Stimulated activated effector memory CD8-positive, alpha-beta T cell treated with anti-CD3 and anti-CD28 coated beads, Interleukin-12 subunit alpha, Interleukin-12 subunit beta, amount 100 ng/mL, for 72 hours (primary cell): ENCODE results near the gene TRPM2.
"Not testable (repeated sequence)": the region's sequence is repeated elsewhere in the genome, so short reads cannot be mapped to it uniquely, and the experiment has no call there.

Source experiments
- ATAC-seq: fragments of 150-1000 bp; cut with Tn5 transposase; 2 replicates; pipeline ENCODE4 v1.10.0; 2021
- DNase-seq, 2 donors: peaks; one replicate each; pipeline ENCODE4 v3.0.0; 2021 to 2022; ENCODE audit warnings: low spot score in 2 of 2
- H3K27ac Mint-ChIP-seq: one replicate; pipeline ENCODE4 v1.8.0; 2022; ENCODE audit warnings: mild to moderate bottlenecking, mixed read lengths
- H3K36me3 Mint-ChIP-seq: one replicate; pipeline ENCODE4 v1.8.0; 2022; ENCODE audit warnings: mild to moderate bottlenecking, mixed read lengths
- H3K4me1 Mint-ChIP-seq: one replicate; pipeline ENCODE4 v1.8.0; 2022; ENCODE audit warnings: mixed read lengths
- H3K4me3 Mint-ChIP-seq: one replicate; pipeline ENCODE4 v1.8.0; 2022; ENCODE audit warnings: mild to moderate bottlenecking, mixed read lengths
- H3K9me3 Mint-ChIP-seq: one replicate; pipeline ENCODE4 v1.8.0; 2022; ENCODE audit warnings: mixed read lengths

TRPM2 gene

DNA sequence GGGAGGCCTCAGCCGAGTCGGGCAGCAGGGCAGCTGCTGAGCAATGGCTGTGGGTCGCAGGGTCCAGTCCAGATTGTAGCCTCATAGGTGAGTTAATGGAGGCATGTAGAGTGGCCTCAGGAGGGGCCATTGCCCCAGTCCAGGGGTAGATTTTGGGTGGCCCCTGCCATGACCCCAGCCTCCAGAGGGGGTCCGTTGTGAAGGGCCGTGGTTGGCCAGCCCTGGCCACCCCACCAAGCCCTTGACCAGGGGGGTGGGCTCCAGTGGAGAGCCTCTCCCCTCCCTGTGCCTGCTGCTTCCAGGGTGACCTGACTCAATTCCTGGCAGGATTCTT lies 26.1 kb downstream of the TRPM2 start:
- Mint-ChIP-seq H3K27ac (no peak overlapping the region), H3K4me1 (peaks cover 25% of the 10 kb centered on the region), H3K4me3 (no peak overlapping the region), H3K36me3 (peaks cover 13% of the 10 kb centered on the region), H3K9me3 (peaks cover 9% of the 10 kb centered on the region)
- ATAC-seq: no peak
- no peak for DNase-seq

DNA sequence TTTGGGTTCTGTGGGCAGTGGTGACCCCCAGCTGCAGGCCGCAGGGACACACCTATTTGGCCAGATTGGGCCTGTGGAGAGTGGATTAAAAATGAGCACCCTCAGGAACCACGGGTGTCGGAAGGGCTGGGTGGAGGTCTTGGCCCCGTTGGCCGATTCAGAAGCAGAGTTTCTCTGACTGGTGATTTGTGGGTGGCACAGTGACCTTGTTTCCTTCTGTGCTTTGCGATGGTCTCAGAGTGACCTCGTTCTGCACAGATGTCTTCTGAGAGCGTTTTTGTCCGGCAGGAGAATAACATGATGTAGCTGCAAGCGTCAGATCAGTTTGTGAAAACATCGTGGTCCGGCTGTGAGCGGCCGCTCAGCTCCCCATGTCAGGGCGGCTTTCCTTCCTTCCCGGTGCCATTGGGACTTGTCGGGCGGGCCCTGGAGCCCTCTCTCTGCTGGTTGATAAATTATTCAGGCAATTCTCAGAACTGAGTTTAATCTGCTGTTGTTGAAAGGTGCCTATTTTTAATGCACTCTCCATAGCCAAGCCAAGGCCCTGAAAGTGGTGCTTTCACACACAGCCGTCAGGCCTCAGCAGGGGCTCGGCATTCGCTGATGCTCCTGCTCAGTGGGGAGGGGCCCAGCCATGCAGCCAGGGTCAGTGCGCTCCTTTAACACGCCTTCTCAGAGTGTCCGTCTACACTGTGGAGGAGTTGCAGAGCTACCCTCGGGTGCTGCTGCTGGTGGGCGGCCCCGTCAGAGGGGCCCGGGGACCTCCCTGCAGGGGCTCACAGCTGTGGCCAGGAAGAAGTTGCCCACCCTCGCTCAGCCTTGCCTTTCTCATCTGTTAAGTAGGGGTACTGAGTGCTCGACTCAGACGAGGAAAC lies 26.8 kb downstream of the TRPM2 start:
- H3K4me1 Mint-ChIP-seq: peaks cover 19% of the 10 kb centered on the region
- no peak for DNase-seq
- peaks cover 10% of the 10 kb centered on the region for H3K36me3 Mint-ChIP-seq
- H3K9me3 Mint-ChIP-seq: peaks cover 13% of the 10 kb centered on the region
- H3K27ac Mint-ChIP-seq: no peak overlapping the region
- H3K4me3 Mint-ChIP-seq: no peak overlapping the region
- no peak for ATAC-seq

DNA sequence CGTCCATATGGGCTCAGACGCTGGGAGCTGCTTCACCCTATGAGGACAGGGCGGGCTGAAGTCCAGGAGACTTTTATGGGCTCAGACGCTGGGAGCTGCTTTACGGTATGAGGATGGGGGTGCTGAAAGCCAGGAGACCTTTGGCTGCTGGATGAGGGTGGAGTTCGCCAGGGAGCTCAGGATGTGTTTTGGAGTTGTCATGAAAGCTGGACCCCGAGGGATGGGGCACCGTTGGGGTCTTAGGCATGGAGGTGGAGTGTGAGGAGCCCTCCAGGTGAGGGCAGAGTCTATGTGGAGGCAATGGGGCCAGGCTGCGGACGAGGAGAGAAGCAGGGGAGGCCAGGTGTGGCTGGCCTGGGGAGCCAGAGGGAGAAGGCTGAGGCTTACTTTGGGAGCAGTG lies 27.5 kb downstream of the TRPM2 start:
- ATAC-seq: no peak
- H3K9me3 Mint-ChIP-seq: peaks cover 18% of the 10 kb centered on the region
- peaks cover 12% of the 10 kb centered on the region for H3K4me1 Mint-ChIP-seq
- no peak overlapping the region for H3K27ac Mint-ChIP-seq
- H3K36me3 Mint-ChIP-seq: peaks cover 4% of the 10 kb centered on the region
- no peak for DNase-seq
- H3K4me3 Mint-ChIP-seq: no peak overlapping the region

DNA sequence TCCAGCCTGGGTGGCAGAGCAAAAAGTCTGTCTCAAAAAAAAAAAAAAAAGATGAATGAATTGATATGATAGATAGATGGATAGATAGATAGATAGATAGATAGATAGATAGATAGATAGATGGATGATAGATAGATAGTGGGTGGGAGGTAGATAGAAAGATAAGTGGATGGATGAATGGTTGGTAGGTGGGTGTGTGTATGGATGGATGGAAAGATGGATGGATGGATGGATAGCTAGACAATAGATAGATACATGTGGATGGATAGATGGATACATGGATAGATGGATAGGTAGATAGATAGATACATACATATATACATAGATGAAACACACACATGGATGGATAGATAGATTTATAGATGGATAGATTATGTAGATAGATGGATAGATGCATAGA lies 28.5 kb downstream of the TRPM2 start:
- Mint-ChIP-seq H3K9me3 (peaks cover 18% of the 10 kb centered on the region), H3K27ac (no peak overlapping the region), H3K36me3 (no peaks in the 10 kb centered on the region), H3K4me1 (peaks cover 3% of the 10 kb centered on the region), H3K4me3 (no peak overlapping the region)
- no peak for DNase-seq
- no peak for ATAC-seq

DNA sequence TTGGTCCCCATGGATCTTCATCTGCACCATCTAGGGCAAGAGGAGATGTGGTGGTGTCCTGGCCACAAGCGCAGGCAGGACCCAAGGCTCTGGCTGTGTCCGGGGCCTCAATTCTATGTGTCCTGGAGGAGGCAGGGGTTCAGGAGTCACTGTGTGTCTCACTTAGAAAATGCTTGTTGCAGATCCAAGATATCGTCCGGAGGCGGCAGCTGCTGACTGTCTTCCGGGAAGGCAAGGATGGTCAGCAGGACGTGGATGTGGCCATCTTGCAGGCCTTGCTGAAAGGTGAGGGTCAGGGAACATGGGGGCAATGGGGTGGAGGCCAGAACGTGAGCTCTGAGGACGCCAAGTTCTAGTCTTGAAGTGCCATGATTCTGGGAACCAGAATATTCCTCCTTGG lies 29.1 kb downstream of the TRPM2 start:
- H3K4me1 Mint-ChIP-seq: no peaks in the 10 kb centered on the region
- no peak overlapping the region for H3K27ac Mint-ChIP-seq
- ATAC-seq: no peak
- DNase-seq: no peak
- H3K4me3 Mint-ChIP-seq: no peak overlapping the region
- no peaks in the 10 kb centered on the region for H3K36me3 Mint-ChIP-seq
- H3K9me3 Mint-ChIP-seq: peaks cover 18% of the 10 kb centered on the region

DNA sequence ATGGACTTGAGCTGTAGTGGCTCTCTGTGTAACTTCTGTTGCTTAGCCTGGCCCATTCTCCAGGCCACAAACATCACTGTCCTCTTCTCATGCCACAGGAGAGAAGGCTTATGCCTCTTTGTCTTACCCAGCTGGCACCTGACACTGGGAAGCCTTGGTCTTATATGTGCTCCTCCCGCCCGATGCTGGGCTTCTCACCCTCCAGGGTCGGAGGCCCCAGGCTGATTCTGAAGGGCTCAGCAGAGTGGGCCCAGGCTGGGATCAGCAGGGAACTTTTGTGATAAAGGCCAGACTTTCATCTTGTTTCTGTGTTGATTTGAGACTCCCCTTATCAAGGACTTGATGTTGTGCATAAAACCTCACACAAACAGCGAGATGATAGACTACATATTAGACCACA lies 29.8 kb downstream of the TRPM2 start:
- no peak for DNase-seq
- H3K36me3 Mint-ChIP-seq: no peaks in the 10 kb centered on the region
- H3K4me3 Mint-ChIP-seq: no peak overlapping the region
- H3K4me1 Mint-ChIP-seq: no peaks in the 10 kb centered on the region
- ATAC-seq: no peak
- no peak overlapping the region for H3K27ac Mint-ChIP-seq
- H3K9me3 Mint-ChIP-seq: peaks cover 18% of the 10 kb centered on the region

DNA sequence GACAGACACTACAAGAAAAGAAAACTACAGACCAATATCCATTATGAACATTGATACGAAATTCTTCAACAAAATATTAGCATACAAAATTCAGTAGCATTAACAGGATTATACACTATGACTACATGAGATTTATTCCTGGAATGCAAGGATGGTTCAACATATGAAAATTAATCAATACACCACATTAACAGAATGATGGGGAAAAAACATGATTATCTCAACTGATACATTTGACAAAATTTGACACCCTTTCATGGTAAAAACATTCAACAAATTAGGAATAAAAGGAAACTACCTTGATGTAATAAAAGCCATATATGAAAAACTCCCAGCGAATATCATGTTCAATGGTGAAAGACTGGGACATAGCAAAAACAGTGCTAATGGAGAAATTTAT lies 31.5 kb downstream of the TRPM2 start:
- Mint-ChIP-seq H3K4me3 (no peak overlapping the region), H3K4me1 (no peaks in the 10 kb centered on the region), H3K36me3 (no peaks in the 10 kb centered on the region), H3K9me3 (peaks cover 18% of the 10 kb centered on the region), H3K27ac (no peak overlapping the region)
- DNase-seq (no peak), ATAC-seq (no peak)

DNA sequence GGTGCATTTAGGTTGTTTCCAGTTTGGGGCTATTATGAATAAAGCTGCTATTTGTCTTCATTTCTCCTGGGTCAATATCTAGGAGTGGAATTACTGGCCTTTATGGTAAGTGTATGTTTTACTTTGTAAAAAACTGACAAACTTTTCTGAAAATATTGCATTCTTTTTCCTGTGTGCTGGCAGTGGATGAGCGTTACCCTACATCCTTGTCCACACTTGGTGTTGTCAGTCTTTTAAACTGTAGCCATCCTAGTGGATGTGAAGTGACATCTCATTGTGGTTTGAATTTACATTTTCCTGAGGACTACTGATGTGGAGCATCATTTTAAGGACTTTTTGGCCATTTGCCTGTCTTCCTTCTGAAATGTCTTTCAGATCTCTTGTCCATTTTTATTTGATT lies 35.9 kb downstream of the TRPM2 start:
- H3K4me3 Mint-ChIP-seq: no peak overlapping the region
- H3K4me1 Mint-ChIP-seq: no peaks in the 10 kb centered on the region
- H3K9me3 Mint-ChIP-seq: peaks cover 10% of the 10 kb centered on the region
- no peak for DNase-seq
- H3K36me3 Mint-ChIP-seq: no peaks in the 10 kb centered on the region
- no peak for ATAC-seq
- no peak overlapping the region for H3K27ac Mint-ChIP-seq

DNA sequence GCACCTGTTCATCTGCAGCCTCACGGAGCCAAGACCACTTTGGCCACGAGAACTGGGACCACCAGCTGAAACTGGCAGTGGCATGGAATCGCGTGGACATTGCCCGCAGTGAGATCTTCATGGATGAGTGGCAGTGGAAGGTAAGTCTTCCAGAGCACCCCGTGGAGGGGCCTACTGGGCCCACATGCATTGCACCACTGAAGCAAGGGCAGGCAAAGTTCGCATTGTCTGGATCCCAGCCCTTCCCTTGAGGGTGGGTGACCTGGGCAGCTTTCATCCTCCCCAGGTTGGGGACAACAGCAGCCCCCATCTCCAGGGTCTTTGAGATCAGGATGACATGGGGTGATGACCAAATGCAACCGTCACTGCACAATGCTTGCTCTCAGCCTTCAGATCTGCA lies 37.5 kb downstream of the TRPM2 start:
- ATAC-seq (no peak), DNase-seq (no peak)
- no peaks in the 10 kb centered on the region for H3K36me3 Mint-ChIP-seq
- no peak overlapping the region for H3K4me3 Mint-ChIP-seq
- H3K4me1 Mint-ChIP-seq: no peaks in the 10 kb centered on the region
- no peak overlapping the region for H3K27ac Mint-ChIP-seq
- no peaks in the 10 kb centered on the region for H3K9me3 Mint-ChIP-seq

DNA sequence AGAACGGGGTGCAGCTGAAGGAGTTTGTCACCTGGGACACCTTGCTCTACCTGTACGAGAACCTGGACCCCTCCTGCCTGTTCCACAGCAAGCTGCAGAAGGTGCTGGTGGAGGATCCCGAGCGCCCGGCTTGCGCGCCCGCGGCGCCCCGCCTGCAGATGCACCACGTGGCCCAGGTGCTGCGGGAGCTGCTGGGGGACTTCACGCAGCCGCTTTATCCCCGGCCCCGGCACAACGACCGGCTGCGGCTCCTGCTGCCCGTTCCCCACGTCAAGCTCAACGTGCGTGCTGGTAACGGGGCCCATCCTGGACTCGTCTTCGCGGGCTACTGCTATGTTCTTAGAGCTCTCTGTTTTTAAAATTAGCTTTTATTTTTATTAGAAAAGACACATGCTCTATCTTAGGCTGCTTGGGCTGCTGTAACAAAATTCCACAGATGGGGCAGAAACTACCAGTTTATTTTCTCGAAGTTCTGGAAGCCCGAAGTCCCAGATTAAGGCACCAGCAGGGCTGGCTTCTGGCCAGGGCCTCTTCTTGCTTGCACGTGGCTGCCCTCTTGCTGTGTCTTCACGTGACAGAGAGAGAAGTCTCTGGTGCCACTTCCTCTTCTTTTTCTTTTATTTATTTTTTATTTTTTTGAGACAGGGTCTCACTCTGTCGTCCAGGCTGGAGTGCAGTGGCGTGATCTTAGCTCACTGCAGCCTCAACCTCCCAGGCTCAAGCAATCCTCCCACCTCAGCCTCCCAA lies 38.1 kb downstream of the TRPM2 start:
- ATAC-seq: no peak

DNA sequence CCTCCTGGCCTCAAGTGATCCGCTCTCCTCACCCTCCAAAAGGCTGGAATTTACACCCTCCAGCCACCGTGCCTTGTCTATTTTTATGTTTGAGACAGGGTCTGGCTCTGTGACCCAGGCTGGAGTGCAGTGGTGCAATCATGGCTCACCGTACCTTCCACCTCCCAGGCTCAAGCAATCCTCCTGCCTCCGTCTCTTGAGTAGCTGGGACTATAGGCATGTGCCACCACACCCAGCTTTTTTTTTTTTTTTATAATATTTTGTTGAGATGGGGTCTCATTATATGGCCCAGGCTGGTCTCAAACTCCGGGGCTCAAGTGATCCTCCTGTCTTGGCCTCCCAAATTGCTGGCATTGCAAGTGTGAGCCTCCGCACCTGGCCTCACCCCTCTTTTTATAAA lies 38.8 kb downstream of the TRPM2 start:
- no peak for ATAC-seq
- no peak overlapping the region for H3K4me3 Mint-ChIP-seq

More for the DNA sequence above, 38.1 kb downstream of the TRPM2 start:
- Mint-ChIP-seq H3K4me1 (no peaks in the 10 kb centered on the region), H3K9me3 (no peaks in the 10 kb centered on the region), H3K27ac (no peak overlapping the region), H3K36me3 (no peaks in the 10 kb centered on the region), H3K4me3 (no peak overlapping the region)
- DNase-seq: no peak

DNA sequence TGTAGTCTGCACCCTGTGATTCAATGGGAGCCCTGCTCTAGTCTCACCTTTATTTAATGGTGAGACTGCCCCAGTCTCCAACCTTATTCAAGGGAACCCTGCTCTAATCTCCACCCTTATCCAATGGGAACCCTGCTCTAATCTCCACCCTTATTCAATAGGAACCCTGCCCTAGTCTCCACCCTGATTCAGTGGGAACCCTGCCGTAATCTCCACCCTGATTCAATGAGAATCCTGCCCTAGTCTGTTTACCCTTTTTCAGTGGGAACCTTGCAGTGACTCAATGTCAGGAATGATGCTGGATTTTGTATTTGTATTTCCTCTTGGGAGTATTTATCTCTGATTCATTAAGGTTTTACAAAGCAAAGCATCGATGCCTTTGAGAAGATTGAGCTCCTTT lies 39.5 kb downstream of the TRPM2 start:
- no peak for DNase-seq
- no peaks in the 10 kb centered on the region for H3K4me1 Mint-ChIP-seq
- H3K27ac Mint-ChIP-seq: no peak overlapping the region
- no peak overlapping the region for H3K4me3 Mint-ChIP-seq
- H3K9me3 Mint-ChIP-seq: no peaks in the 10 kb centered on the region
- ATAC-seq: no peak
- H3K36me3 Mint-ChIP-seq: no peaks in the 10 kb centered on the region

More for the DNA sequence above, 38.8 kb downstream of the TRPM2 start:
- Mint-ChIP-seq H3K36me3 (no peaks in the 10 kb centered on the region), H3K9me3 (no peaks in the 10 kb centered on the region), H3K4me1 (no peaks in the 10 kb centered on the region), H3K27ac (no peak overlapping the region)
- DNase-seq: no peak

DNA sequence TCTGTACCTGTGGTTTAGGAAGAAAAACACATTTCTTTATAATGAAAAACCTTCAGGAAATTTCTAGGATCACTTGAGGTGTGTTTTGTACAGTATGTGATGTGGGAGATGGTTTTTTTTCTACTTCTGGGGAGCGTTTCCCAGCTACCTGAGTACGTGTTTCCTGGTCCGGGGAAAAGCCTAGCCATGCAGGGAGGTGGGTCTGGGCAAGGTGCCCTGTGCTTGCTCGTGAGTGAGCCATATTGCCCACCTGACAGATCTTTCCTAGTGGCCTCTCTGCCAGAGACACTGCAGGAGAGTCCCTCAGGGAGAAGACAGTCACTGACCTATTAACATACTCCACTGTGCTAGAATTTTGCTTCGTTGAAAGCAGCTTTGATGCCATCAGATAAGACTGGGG lies 41.3 kb downstream of the TRPM2 start:
- DNase-seq (no peak), ATAC-seq (no peak)
- H3K4me3 Mint-ChIP-seq: no peak overlapping the region
- H3K27ac Mint-ChIP-seq: no peak overlapping the region
- no peaks in the 10 kb centered on the region for H3K36me3 Mint-ChIP-seq
- H3K4me1 Mint-ChIP-seq: no peaks in the 10 kb centered on the region
- no peaks in the 10 kb centered on the region for H3K9me3 Mint-ChIP-seq

DNA sequence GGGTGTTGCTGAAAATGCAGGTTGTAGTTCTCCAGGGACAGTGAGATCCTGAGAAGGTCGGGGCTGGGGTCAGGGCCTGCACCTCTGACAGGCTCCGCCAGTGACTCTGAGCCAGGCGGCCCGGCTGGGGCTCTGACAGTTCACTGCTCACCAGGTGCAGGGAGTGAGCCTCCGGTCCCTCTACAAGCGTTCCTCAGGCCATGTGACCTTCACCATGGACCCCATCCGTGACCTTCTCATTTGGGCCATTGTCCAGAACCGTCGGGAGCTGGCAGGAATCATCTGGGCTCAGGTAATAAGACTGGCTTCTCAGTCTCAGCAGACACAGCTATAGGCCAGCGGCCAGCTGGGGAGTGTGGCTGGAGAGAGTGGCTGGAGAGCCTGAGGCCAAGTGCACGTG lies 41.8 kb downstream of the TRPM2 start:
- DNase-seq (no peak), ATAC-seq (no peak)
- Mint-ChIP-seq H3K36me3 (no peaks in the 10 kb centered on the region), H3K9me3 (no peaks in the 10 kb centered on the region), H3K27ac (no peak overlapping the region), H3K4me3 (no peak overlapping the region), H3K4me1 (no peaks in the 10 kb centered on the region)

DNA sequence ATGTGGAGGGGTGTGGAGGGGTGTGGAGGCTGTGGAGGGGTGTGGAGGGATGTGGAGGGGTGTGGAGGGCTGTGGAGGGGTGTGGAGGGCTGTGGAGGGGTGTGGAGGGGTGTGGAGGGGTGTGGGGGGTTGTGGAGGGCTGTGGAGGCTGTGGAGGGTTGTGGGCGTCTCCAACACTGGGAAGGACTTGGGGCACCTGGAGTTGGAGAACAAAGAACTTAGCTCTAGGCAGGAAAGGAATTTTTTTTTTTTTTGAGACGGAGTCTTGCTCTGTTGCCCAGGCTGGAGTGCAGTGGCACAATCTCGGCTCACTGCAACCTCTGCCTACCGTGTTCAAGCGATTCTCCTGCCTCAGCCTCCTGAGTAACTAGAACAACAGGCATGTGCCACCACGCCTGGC lies 43.4 kb downstream of the TRPM2 start:
- H3K9me3 Mint-ChIP-seq, H3K36me3 Mint-ChIP-seq, H3K4me1 Mint-ChIP-seq, ATAC-seq, H3K27ac Mint-ChIP-seq, DNase-seq, H3K4me3 Mint-ChIP-seq: not testable (repeated sequence)

DNA sequence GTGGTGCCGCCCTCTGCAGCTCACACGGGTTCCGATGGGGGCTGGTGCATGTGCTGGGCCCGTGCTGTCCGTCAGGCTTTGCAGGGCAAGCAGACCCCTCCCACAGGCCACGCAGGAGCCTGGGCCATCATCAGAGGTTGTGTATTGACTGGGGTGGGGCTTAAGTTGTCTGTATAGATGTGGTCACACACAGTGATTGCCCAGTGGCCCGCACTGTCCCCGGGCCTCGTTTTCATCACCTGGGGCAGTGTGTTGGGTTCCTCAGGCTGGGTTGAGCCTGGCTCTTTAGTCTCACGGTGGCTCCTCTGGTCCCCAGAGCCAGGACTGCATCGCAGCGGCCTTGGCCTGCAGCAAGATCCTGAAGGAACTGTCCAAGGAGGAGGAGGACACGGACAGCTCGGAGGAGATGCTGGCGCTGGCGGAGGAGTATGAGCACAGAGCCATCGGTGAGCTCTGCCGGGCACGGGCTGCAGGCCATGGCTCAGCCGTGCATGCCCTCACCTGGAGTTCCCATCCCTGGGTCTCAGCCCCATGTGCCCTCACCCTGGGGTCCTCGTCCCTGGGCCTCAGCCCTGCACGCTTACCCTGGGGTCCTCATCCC lies 44.1 kb downstream of the TRPM2 start:
- Mint-ChIP-seq H3K4me1 (no peaks in the 10 kb centered on the region), H3K4me3 (no peak overlapping the region), H3K27ac (no peak overlapping the region), H3K9me3 (no peaks in the 10 kb centered on the region), H3K36me3 (no peaks in the 10 kb centered on the region)
- ATAC-seq: no peak
- DNase-seq: no peak
